GM06990 (cell line): ENCODE data around the gene SLC22A31.

Experiments used
- DNase-seq: peaks from one replicate; pipeline ENCODE4 v3.0.0-alpha.2; 2011; ENCODE audit not compliant: insufficient read length; ENCODE audit errors: extremely low read depth
- H3K27me3 ChIP-seq: replicated peaks from 2 replicates; pipeline ENCODE4 v1.6.0; 2011; ENCODE audit warnings: low read length; ENCODE audit not compliant: control insufficient read depth, insufficient read depth
- H3K36me3 ChIP-seq: 2 replicates; pipeline ENCODE4 v1.5.1; 2011; ENCODE audit warnings: low read length; ENCODE audit not compliant: control insufficient read depth, insufficient read depth
- H3K4me3 ChIP-seq: replicated peaks from 2 replicates; pipeline ENCODE4 v1.5.1; 2011; ENCODE audit warnings: low read depth, mild to moderate bottlenecking, control low read depth, low read length
- TF ChIP-seq, protein P1 (sequence below): IDR thresholded peaks from 2 replicates; pipeline ENCODE4 v1.5.1; 2011; ENCODE audit warnings: low read length, control low read depth, mild to moderate bottlenecking, inconsistent platforms; ENCODE audit not compliant: insufficient read depth, poor library complexity, severe bottlenecking

The SLC22A31 gene

DNA sequence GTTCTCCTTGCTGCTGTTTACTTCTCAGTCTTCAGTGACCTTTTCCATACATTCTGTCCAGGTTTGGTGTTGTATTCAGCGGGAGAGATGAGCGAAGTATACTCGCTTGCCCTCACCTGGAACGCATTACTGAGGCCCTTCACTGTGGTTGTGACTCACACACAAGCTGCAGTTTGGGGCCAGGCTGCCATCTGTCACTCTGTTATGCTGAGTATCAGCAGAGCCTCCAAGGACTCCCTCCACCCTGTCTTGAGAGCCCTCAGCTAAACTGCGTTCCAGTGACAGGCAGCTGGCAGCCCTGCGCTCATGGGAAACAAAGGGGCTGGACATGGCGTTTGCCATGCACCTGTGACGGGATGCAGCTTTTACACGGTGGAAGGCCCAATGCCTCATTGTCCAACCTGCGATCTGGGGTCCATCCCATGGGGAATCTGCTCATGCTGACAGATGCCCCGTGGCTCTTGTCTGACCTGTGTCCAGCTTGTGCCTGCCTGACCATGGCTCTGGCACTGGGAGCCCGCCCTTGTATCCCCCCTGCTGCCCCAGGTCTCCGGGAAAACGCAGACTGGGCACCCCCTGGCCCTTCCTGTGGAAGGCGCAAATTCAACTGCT lies 10.7 kb upstream of the SLC22A31 start:
- Histone ChIP-seq H3K27me3 (no peaks in the 10 kb centered on the region), H3K4me3 (no peak overlapping the region), H3K36me3 (no peaks in the 10 kb centered on the region)
- DNase-seq = no peak
- TF ChIP-seq, protein P1, sequence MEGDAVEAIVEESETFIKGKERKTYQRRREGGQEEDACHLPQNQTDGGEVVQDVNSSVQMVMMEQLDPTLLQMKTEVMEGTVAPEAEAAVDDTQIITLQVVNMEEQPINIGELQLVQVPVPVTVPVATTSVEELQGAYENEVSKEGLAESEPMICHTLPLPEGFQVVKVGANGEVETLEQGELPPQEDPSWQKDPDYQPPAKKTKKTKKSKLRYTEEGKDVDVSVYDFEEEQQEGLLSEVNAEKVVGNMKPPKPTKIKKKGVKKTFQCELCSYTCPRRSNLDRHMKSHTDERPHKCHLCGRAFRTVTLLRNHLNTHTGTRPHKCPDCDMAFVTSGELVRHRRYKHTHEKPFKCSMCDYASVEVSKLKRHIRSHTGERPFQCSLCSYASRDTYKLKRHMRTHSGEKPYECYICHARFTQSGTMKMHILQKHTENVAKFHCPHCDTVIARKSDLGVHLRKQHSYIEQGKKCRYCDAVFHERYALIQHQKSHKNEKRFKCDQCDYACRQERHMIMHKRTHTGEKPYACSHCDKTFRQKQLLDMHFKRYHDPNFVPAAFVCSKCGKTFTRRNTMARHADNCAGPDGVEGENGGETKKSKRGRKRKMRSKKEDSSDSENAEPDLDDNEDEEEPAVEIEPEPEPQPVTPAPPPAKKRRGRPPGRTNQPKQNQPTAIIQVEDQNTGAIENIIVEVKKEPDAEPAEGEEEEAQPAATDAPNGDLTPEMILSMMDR = no peak

DNA sequence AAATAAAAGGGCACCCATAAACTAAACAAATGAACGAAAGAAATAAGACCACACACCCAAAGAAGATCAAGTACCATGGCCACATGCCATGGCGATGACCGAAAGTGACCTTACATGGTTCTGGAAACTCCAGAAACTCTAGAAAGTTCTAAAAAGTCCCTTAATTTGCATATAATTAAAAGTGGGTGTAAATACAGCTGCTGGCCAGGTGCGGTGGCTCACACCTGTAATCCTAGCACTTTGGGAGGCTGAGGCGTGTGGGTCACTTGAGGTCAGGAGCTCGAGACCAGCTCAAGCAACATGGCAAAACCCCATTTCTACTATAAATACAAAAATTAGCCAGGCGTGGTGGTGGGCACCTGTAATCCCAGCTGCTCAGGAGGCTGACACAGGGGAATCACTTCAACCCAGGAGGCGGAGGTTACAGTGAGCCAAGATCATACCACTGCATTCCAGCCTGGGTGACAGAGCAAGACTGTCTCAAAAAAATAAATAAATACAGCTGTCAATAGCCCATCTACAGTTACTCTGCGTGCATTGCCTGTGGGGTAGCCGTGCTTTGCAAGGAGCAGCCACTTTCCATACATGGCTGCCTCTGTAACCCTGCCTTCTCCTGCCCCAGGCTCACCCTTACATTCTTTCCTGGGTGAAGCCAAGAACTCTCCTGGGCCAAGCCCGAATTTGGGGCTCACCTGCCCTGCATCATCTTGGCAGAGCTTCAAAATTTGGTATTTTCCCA lies 10.0 kb upstream of the SLC22A31 start:
- no peak for DNase-seq
- Histone ChIP-seq H3K27me3 (no peaks in the 10 kb centered on the region), H3K4me3 (no peak overlapping the region), H3K36me3 (no peaks in the 10 kb centered on the region)
- TF ChIP-seq, protein P1 = no peak

DNA sequence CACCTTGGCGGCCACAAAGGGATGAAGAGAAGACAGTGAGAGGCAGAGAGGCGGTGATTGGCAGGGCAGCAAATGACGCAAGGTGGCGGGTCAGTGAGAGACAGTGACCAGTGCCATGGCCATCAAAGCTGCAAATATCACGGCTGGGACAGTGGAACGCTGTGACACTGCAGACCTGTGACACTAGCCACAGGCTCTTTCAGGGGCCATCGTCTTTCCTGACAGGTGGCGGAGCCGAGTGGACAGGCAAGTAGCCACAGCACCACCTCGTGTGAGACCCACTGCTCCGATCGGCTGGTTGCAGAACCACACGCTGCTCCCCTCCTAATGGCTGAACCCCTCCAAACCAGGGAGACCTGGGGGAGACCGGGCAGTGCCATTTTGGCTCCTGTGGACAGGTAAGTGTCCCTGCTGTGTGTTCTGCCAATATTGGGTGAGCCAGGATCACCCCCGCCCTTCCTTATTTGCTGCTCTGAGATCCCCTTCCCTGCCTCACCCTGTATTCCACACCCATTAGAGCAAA lies 9.2 kb upstream of the SLC22A31 start:
- no peaks in the 10 kb centered on the region for H3K27me3 ChIP-seq
- H3K4me3 ChIP-seq = no peak overlapping the region
- DNase-seq = no peak
- no peaks in the 10 kb centered on the region for H3K36me3 ChIP-seq
- TF ChIP-seq, protein P1 = no peak

DNA sequence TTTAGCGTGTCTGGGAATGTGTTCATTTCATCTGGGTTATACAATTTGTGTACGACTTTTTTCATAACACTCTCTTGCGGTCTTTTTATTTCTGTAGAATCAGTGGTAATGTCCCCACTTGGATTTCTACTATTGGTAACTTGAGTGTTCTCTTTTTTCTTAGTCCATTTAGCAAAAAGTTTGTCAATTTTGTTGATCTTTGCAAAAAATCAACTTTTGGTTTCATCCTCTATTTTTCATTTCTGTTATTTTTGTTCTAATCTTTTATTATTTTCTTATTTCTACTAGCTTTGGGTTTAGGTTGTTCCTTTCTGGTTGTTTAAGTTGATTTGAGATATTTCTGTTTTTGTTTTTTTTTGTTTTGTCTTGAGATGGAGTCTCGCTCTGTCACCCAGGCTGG lies 7.7 kb upstream of the SLC22A31 start:
- no peaks in the 10 kb centered on the region for H3K36me3 ChIP-seq

DNA sequence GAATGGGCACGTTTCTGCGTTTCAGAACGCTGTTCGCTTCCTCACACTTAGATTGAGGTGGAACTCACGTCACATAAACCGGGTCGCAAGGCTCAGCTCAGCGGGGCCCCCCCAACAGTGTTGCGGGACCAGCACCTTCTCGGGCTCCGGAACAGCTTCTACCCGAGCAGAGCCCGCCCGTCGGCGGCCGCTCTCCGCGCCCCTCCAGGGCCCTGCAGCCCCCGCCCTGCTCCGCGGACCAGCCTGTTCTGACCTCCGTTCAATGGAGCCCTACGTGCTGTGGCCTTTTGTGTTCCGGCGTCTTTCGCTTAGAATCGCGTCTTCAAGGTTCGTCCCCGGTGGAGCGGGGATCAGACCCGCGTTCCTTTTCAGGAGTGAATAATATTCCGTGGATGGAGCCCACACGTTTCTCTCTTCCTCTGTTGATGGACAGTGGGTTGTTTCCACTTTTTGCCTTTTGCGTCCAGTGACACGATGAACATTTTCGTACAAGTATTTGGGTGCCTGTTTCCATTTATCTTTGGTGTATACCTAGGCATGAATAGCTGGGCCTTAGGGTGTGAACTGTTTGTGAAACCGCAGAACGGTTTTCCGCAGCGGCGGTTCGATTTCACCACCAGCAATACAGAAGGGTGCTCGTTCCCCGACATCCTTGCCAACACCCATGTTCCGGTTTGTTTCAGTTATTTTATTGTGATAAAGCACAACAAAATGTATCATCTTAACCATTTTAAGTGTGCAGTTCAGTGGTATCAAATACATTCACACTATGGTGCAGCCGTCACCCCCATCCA lies 2.3 kb upstream of the SLC22A31 start:
- no peaks in the 10 kb centered on the region for H3K27me3 ChIP-seq
- DNase-seq = no peak
- TF ChIP-seq, protein P1 = no peak
- H3K4me3 ChIP-seq = no peak overlapping the region
- no peaks in the 10 kb centered on the region for H3K36me3 ChIP-seq

More for the DNA sequence above, 7.7 kb upstream of the SLC22A31 start:
- TF ChIP-seq, protein P1 = no peak
- no peaks in the 10 kb centered on the region for H3K27me3 ChIP-seq
- DNase-seq = no peak
- H3K4me3 ChIP-seq = no peak overlapping the region
